H1 (cell line): ENCODE results near the gene ITGAE. TPM values are rescaled to one million over a fixed set of nuclear protein-coding genes. Genes with fewer than 3 reads are reported as not detected.

Source experiments
- BACH1 ChIP-seq: IDR thresholded peaks from 2 replicates; pipeline ENCODE4 v1.6.1; 2012; ENCODE audit warnings: low read length, improper control_type of control experiment
- CHD2 ChIP-seq: IDR thresholded peaks from 2 replicates; pipeline ENCODE4 v1.6.1; 2012; ENCODE audit warnings: low read length, improper control_type of control experiment
- E2F6 ChIP-seq: IDR thresholded peaks from 2 replicates; pipeline ENCODE4 v1.6.1; 2012; ENCODE audit warnings: inconsistent platforms
- EP300 ChIP-seq, 2 experiments: IDR thresholded peaks; 1 replicate in 1 of 2; 2 replicates in 1 of 2; pipeline ENCODE4 v1.6.1; 2011 to 2012; ENCODE audit warnings: low read depth in 2 of 2, low read length in 2 of 2, mild to moderate bottlenecking in 2 of 2, borderline replicate concordance in 1 of 2, inconsistent platforms in 1 of 2, moderate library complexity in 1 of 2
- KDM4A ChIP-seq: IDR thresholded peaks from one replicate; pipeline ENCODE4 v1.7.1; 2012; ENCODE audit warnings: low read depth, mild to moderate bottlenecking, moderate library complexity, low read length, inconsistent platforms; ENCODE audit not compliant: severe bottlenecking
- MAX ChIP-seq: IDR thresholded peaks from 2 replicates; pipeline ENCODE4 v1.6.1; 2012; ENCODE audit warnings: inconsistent platforms
- SIRT6 ChIP-seq: IDR thresholded peaks from one replicate; pipeline ENCODE4 v1.7.1; 2012; ENCODE audit warnings: low read length, inconsistent platforms
- SP1 ChIP-seq: IDR thresholded peaks from 2 replicates; pipeline ENCODE4 v1.6.1; 2011; ENCODE audit warnings: low read depth, low read length
- TAF7 ChIP-seq: optimal IDR thresholded peaks from 2 replicates; pipeline ENCODE3; 2011; ENCODE audit warnings: low read depth, mild to moderate bottlenecking, inconsistent platforms, low read length, moderate library complexity, borderline replicate concordance
- polyA plus RNA-seq, 7 experiments: library from polyadenylated mRNA; depleted of rRNA in 3 of 7; stranded (reverse) in 5 of 7; unstranded in 2 of 7; fragments of >200 nt in 5 of 7; fragments of 200-250 nt in 2 of 7; gene quantifications; 1 replicate in 5 of 7; 2 replicates in 1 of 7; 4 replicates in 1 of 7; pipeline versions ENCODE4 v1.2.1 to v1.2.3, GENCODE V29; 2011 to 2013; ENCODE audit warnings: missing spikeins in 2 of 7, mixed read lengths in 2 of 7
- total RNA-seq: library from RNA; stranded (reverse); fragmentation: NEBNext Ultra II Directional; extraction: Animal tissue kit (Norgen Biotek cat#: 25700); gene quantifications from 2 replicates; pipeline ENCODE4 v1.2.1, GENCODE V29; 2021

The ITGAE gene
- total and polyA plus RNA-seq, 2 of the 8 experiments (the other 6 are each of a cell fraction or from before 2014, with no cell fraction given), result 23.2 to 43.1 TPM

GRCh38 chr17:3845621-3846436 is 44.8 kb upstream of the ITGAE start, which contains the start of gene NCBP3 (continued):
- TF ChIP-seq CHD2, result no peak
- peak; percentile 35 for TF ChIP-seq MAX
- peak; percentile 29 for TF ChIP-seq KDM4A
- peak; percentile 67; the same call in 1 of the 2 replicates for TF ChIP-seq SP1
- TF ChIP-seq E2F6, result no peak
- peak in 1 of 2 experiments; percentile 88; a peak in 1 of 3 replicates for TF ChIP-seq EP300 (IDR thresholded peaks at IDR 0.05; ENCODE audit: borderline replicate concordance in 1 of 2, low read depth in 2 of 2, low read length in 2 of 2)
- TF ChIP-seq BACH1, result no peak
- TF ChIP-seq TAF7, result peak; percentile 96
- TF ChIP-seq SIRT6, result no peak
